ENCODE data around the gene FAM117B.

FAM117B gene

DNA sequence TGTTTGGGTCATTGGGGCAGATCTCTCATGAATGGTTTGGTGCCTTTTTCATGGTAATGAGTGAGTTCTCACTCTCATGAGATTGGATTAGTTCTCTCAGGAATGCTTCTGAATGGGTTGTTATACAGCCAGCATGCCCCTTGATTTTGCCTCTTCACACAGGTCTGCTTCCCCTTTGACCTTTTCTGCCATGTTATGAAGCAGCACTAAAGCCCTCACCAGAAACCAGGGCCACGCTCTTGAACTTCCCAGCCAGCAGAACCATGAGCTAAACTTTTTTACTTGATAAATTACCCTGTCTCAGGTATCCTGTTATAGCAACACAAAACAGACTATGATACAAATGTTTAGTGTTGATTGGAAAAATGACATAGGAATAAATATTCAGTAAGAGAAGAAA is 179.5 kb downstream of the FAM117B start:
- DNase-seq (ENCODE audit: low read depth): no peak

DNA sequence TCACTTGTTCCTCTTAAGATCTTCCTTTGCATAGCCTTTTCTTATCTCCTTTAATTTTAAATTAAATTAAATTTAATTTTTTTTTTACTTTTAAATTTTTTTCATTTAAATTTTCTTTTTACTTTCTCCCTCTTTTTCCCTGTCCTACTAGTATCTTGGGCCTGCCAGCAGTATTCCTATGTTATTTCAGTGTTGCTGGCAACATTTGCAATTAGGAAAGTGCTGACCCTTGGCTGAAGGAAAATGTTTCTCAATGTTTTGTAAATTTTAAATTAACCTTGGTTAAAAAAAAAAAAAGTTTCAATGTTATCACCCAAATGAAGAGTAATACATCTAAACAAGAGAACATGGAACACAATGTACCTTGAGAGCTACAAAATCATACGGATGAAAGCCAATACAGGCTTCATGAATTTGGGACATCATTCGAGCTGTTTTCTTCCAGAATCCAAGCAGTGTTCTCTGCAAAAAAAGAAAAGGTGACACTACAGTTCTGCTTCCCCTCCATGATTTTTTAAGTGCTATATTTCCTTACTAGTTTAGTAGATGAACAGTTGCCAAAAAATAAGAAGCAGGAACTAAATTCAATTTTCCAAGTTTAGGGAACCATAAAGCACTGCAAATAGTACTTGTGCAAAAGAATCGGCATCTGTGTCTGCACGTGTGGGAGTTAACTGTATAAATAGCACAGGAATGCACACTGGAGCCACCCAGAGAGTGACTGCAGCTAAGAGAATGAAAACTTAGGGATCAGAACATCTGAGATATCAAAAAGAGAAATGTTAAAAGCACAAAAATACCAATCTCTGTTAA is 181.0 kb downstream of the FAM117B start:
- no peak for DNase-seq (ENCODE audit: low read depth)

DNA sequence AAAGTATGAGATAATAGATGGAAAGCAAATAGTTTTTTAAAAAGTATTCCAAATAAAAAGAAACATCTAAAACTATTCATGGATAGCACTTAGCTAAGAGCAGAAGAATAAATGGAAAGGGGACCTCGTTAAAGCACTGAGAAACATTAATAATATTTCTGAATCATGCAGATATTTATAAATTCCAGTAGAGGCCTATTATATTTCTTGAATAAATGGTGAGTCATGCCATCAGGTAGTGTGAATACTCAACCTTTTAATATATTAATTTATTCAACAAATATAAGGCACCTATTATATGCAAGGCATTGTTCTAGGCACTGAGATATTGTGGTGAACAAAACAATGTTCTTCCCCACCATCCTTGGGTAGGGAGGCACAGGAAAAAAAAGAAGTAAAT is 183.0 kb downstream of the FAM117B start:
- no peak for DNase-seq (ENCODE audit: low read depth)

DNA sequence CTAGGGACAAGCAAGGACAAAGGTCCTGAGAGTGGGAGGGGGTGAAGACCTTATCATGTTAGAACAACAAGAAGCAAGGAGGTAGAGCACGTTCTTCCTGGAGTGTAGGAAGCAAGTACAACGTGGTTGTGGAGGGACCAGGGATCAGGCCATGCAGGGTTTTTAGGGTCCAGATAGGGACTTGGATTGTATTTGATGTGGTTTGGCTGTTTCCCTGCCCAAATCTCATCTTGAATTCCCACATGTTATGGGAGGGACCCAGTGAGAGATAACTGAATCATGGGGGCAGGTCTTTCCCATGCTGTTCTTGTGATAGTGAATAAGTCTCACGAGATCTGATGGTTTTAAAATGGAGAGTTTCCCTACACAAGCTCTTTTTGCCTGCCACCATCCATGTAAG is 183.6 kb downstream of the FAM117B start:
- DNase-seq (ENCODE audit: low read depth): no peak
